CD4-positive, alpha-beta T cell treated with Interleukin-17A for 1 hour (primary cell): ENCODE results near the gene RAB40B.
A peak's percentile ranks its signal among the peaks of the same experiment; 100 is the strongest.

Experiments
- DNase-seq: peaks from one replicate; pipeline ENCODE4 v3.0.0-alpha.2; 2020

The RAB40B gene

DNA sequence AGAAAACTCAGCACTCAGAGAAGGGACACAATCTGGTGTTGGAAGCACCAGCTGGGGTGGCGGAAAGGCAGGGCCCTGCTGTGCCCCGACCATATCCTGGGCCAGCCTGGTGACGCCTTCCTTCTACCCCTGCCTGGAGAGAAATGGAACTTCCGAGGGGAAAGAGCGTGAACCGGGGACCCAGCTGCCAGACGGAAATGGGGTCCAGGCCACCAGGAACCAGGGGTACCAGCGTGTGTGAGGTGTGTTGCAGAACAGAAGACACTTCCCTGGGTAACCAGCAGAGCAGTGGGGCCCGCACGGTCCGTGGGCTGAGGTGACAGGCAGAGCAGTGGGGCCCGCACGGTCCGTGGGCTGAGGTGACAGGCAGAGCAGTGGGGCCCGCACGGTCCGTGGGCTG, 6.8 kb downstream of the RAB40B start:
- no peak for DNase-seq

DNA sequence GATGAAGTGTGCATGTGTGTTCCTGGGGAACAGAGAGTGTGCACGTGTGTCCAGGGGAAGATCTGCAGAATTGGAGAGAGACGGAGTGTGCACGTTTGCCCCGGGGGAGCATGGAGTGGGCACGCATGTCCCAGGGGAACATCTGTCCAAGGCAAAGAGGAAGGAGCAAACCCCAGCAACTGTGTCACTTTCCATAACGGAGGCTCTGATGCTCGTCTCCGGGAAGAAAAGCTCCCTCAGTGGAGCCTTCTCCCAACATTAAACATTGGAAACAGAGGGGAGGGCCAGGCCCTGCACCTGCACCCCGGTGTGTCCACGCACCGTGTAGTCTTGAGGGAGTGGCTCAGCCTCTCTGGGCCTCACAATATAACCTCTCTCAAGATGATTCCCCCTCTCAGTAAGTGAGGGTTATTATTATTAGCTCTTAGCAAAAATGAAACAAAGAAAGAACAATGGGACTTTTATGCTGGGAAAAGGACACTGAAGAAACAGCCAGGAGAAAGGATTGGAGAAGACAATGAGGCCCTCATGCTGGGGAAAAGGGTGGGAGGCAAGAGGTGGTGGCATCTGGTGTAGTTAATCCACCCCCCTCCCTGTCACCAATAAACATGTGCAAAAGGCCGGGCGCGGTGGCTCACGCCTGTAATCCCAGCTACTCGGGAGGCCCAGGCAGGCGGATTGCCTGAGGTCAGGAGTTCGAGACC, 7.6 kb downstream of the RAB40B start:
- DNase-seq = no peak

DNA sequence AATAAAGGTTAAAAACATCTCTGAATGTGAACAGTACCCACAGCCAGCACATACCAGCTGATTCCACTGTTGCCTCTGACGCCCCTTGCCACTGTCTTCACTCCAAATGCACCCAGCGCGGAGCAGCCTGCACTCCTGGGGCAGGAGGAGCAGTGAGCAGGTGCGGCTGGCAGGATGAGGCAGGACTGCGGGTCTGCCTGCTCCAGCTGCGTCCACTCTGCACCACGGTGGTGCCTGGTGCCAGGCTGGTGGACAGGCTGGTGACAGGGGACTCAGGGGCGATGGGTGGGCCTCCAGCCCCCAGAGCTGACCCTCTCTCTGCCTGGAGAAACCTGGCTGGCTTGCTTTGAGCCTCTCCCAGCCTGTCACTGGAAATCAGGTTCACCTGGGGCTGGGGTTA, 9.4 kb downstream of the RAB40B start:
- no peak for DNase-seq

DNA sequence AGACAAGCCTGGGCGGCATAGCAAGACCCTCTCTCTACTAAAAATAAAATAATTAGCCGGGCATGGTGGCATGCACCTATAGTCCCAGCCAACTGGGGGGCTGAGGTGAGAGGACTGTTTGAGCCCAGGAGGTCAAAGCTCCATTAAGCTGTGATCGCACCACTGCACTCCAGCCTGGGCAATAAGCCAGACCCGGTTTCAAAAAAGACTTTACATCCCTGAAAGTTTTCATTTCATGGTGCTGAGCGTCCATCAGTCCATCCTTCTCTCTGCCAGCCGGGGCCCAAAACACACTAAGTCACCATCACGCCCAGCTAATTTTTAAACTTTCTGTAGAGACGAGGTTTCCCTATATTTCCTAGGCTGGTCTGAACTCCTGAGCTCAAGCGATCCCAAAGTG, 10.6 kb downstream of the RAB40B start:
- no peak for DNase-seq

DNA sequence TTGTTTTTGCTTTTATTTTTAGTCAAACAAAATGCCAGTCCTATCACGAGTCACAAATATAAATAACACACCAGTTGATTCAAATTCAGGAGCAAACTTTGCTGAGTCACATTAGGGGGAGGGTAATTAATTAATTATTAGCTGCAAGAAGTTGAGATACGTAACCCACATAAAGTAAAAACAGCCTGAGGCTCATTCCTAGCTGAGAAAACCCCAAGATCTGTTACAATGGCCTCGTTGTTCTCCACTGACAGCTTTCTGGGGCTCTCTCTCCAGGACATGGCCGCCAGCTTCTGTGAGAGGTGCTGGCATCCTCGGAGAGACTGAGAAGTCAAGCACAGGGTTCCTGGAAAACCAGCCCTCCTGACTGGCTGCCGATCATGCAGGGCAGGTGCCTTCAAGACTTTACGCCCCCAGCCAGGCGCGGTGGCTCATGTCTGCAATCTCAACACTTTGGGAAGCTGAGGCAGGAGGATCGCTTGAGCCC, 11.1 kb downstream of the RAB40B start:
- DNase-seq = no peak

DNA sequence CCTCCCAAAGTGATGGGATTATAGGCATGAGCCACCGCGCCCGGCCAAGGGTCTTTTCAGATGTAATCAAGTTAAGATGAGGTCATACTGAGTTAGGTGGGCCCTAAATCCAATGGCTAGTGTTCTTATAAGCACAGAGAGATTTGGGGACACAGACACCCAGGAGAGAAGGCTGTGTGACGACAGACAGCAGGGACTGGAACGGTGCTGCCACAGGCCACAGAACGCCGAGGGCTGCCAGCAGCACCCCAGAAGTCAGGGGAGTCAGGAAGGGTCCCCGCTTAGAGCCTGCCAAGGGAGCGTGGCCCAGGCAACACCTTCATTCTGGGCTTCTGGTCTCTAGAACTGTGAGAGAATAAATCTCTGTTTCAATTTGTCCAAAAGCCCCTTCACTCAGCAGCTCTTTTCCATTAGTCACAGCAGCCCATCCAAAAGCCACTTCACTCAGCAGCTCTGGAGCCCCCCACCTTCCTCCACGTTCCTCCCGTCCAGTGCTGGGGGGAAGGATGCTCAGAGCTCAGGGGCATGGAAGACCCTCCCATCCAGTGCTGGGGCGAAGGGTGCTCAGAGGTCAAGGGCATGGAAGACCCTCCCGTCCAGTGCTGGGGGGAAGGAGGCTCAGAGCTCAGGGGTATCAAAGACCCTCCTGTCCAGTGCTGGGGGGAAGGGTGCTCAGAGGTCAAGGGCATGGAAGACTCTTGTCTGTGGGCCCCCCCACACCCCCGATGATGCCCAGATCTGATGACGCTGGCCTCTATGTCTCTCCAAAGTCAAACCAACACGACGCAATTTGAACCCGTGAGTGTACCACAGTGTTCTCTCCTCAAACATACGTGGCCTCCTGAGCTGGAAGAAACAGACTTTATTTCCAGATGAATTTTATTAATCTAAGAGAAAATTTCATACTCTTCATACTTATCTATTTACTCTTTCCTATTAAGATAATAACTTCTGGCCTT, 11.9 kb downstream of the RAB40B start:
- DNase-seq = no peak

DNA sequence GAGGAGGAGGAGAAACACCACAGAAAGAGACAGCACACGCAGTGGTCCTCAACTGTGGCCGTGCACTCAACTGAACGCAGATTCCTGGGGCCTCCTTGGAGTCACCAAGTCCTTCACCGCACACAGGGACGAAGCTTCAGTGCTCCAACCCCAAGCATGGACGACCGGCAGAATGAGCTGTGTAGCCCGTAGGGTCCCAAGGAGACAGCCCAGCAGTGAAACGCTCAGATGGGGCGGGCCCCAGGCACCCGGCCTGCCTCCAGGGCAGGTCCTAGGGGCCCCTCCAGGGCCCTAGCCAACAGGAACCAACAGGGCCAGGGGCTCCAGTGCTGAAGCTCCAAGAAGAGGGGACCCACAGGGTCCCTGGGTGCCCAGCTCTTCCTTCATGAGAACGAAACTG, 13.2 kb downstream of the RAB40B start:
- no peak for DNase-seq

DNA sequence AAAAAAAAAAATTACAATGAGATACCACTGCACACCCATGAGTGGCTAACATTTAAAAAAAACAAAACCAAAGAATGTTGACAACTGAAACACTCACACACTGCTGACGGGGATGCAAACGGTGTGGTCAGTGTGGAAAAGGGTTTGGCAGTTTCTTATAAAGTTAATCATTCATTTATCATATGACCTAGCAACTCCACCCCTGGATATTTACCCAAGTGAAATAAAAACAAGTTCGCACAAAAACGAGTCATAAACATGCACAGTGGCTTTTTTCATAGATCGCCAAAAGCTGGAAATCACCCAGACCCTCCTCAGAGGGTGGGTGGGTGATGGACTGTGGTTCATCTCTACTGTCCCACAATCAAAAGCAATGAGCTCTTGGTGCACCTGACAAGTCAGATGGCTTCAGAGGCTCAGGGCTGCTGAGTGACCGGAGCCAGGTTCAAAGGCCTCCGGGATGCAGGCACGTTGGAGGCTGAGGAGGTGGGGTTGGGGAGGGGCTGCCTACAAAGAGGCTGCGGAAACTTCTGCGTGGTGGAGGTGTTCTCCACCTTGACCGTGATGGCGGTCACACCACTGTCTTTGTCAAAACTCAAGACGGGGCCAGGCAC, 14.2 kb downstream of the RAB40B start:
- no peak for DNase-seq

DNA sequence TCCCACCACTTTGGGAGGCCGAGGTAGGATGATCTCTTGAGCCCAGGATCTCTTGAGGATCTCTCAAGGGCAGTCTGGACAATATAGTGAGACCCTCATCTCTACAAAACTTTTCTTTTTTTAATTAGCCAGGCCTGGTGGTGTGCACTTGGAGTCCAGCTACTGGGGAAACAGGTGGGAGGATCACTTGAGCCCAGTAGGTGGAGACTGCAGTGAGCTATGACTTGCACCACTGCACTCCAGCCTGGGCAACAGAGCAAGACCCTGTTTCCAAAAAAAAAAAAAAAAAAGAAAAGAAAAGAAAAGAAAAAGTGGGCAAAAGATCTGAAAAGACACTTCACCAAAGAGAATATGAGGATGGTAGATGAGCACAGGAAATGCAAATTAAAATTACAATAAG, 15.0 kb downstream of the RAB40B start:
- no peak for DNase-seq

DNA sequence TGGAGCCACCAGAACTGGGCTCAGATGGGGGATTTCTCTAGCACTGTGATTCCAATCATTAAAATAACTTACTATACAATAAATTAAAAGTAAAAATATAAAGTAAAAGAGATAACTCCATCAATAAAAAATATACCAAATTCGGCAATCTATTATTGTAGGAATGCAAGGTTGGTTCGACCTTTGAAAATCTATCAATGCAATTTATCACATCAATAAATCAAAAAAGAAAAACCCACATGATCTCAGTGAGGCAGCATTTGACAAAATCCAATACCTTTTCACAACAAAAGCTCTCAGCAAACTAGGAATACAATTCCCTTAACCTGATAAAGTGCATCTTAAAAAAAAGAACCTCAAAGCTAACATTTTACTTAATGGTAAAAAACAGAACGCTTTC, 17.0 kb downstream of the RAB40B start:
- no peak for DNase-seq

DNA sequence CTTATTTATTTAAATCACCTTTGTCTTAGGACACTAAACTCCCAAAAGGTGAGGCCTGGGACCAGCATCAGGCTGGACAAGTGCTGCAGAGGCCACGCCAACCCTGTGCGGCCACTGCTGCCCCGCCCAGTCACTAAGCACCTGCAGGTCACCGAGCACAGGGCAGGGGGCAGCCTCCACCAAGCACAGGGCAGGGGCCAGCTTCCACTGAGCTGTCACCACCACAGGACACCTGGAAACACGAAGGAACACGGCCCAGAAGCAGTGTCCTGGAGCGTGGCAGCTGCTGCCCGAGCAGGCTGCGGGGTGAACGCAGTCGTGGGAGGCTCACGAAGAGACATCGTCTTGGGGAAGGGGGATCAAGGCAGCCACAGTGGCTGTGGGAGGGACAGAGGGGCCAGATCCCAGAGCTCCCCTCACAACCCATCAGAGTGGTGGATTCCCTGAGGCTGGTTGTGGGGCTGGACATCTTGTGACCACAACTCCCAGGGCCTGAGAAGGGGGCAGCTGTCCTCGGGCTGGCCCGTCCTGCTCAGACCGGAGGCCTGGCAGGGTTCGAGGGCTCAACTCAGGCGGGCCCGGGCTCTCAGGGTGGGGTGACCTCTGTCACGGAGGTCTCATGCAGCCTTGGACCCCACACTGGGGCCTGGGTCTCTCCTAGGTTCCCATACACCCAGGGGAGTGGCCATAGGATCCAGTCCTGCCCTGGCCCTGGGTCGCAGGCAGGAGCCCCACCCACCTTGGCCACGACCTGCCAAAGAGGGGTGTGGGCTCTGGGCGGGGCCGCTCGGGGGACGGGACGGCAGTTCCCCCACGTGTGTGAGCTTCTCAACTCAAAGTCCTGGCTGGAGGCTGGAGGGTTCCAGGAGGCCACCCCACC, 18.7 kb downstream of the RAB40B start:
- no peak for DNase-seq

DNA sequence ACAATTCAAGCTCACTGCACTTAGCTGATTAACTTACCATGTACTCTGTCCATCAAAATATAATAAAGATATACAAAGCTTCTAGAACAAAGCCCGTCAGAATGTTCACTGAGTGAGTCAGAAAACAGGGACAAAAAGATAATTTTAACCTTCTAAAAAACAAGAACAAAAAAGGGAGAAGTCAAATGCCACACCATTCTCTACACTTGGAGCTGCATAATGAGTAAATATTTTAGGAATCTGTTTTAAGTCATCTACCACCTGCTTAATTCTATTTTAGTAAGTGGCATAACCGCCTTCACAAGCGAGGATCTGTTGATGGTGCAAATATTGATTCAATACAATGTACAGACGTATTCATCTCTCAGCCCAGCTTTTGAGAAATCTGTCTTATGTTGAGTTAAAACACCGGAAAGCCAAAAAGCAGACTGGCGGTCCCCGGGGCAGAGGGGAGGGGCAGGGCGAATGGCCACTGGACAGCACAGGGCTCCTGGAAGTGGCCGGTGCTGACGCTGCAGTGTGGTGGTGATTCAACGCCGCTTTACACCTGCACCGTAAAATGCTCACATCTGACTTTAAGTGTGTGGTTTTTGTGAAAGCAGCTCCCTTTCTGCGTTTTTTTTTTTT, 20.1 kb downstream of the RAB40B start:
- no peak for DNase-seq

DNA sequence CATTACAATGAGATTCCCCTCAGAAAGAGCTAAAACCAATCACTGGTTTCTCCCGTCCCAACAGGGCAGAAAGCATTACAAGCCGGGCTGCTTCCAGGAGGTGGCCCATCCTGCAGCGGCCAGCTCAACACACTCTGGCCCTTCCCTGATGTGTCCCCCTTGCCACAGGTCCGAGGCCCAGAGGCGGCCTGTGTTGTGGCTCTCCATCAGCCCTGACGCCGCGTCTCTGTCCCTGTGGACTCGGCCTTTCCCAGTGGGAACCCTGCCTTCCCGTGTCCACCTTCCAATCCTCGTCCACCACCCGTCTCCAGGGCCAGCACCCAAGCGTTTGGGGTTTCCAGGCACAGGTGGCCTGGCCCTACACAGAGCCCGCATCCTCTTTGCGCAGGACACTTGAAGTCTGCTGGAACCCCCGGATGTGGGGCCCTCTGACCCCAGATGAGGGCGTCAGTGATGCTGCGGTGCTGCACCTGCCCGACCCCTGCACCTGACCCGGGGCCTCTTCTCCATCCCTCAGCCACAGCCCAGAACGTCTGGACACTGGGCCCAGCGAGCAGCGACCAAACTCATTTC, 21.1 kb downstream of the RAB40B start:
- DNase-seq = no peak

DNA sequence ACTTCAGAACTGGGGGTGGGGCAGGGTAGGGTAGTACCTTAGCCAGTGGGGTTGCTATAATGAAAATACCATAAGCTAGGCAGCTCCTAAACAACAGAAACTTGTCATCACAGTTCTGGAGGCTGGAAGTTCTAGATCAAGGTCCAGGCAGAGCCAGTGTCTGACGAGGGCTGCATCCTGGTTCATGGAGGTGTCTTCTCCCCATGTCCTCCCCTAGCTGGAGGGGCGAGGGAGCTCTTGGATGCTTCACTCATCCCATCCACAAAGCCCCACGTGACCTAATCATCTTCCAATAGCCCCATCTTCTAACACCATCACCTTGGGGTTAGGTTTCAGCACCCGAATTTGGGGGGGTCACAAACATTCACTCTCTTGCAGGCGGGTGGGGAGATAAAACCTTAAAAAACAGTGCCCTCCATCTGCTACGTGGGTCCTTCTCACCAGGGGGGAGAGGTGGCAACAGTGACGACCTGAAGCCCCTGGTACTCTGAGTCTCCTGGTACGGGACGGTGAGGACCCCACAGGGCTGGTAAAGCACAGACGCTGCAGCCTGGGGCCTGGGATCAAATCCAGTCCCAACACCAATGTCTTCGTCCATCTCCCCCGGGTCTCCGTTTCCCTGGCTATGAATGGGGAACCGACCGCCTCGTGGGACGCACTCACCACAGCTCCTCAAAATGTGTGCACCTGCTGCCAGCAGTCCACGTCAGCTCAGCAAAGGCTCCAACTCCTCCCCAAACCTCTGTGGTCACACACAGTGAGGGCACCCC, 22.8 kb downstream of the RAB40B start:
- no peak for DNase-seq

DNA sequence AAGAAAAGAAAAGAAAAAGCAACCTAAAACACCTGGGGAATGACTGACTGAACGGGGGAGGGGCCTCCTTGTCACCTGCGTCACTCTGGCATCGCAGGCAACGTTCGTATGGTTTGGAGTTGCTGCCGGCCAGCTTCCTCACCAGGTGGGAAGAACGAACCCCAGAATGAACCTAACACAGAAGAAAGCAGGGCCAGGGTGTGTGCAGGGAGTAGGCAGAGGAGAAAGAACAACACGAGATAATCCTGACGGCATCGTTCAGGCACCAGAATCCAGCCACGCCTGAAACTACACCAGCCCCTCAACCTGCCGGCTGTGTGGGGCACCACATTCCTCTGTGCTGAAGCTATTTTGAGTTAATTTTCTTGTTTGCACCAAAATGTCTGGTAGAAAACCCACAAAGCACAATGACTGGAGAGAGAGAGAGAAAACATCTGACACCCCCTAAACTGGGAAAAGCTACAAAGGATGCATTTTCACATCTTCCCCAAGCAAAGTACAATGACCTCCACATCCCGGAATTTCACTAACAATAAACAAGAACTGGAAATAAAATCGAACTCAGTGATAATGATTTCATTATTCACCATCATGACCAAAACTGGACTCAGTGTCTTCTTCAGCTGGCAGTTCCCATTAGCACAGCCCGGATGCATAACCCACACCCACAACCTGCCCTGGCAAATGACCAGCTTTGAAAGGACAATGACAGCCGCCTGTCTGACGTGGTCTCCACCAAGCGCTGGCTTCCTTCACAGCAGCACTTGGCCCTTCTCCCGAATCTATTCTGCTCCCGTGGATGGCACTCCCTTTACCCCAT, 23.6 kb downstream of the RAB40B start:
- DNase-seq = no peak

DNA sequence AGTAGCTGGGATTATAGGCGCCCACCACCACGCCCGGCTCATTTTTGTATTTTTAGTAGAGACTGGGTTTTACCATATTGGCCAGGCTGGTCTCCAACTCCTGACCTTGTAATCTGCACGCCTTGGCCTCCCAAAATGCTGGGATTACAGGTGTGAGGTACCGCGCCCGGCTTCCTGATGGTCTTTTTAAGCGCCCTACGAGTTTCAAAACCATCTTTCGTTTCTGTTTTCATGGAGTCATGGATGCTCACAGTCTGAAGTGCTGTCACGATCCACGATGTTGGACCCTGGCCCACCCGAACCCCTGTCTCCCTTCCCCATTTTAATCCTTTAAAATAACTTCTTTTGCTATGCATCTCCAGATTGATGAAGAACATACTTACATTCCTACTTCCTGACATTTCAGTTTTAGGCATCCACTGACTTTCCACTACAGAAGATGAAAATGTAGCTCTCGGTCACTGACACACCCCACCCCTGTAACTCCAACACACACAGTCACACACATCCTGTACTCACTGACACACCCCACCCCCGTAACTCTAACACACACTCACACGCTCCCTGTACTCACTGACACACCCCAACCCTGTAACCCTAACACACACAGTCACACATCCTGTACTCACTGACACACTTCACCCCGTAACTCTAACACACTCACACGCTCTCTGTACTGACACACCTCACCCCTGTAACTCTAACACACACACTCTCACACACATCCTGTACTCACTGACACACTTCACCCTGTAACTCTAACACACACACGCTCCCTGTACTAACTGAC, 27.6 kb downstream of the RAB40B start:
- no peak for DNase-seq

DNA sequence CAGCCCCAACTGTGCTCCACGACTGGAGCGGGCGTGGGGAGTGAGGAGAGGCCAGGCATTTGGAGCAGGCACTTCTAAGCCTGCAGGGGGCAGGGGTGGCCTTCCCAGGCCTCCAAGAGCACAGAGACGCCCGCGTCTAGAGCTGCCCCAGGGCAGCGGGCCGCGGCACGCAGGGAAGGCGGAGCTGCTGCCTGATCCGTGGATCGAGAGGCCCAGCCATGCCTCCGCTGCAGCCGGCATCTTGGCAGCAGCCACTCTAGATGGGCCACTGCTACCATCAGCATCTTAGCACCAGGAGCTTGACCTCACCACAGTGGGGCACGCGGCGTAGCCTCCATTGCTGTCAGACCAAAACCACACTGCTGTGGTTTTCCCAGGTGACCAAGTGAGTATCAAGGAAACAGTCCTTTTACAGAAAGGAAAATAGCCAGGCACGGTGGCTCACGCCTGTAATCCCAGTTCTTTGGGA, 29.8 kb downstream of the RAB40B start:
- DNase-seq = peak; percentile 32

DNA sequence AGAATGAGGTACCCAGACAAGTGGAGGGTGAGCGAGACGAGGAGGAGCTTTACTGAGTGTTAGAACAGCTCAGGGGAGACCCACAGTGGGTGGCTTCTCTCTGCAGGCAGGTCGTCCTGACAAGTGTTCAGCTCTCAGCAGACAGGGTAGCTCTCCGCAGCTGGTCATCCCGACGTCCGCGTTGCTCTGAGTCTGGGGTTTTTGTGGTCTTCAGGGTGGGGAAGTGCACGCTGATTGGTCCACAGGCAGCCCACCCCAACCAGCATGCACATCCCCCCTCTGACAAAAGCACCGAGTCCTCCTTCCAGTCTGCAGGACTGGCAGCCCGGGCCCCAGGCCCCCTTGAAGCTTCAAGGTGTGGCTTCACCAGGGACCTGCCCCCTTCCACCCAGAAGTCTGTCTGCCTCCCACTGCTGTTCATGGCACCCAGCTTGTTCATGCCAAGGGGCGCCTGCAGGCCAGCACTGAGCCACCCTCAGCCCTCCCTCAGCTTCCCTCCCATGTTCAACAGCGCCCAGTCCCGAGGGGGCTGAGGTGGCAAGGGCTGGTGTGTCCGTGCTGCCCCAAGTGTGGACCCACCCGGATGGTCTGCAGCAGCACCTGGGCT, 30.4 kb downstream of the RAB40B start:
- DNase-seq = no peak

DNA sequence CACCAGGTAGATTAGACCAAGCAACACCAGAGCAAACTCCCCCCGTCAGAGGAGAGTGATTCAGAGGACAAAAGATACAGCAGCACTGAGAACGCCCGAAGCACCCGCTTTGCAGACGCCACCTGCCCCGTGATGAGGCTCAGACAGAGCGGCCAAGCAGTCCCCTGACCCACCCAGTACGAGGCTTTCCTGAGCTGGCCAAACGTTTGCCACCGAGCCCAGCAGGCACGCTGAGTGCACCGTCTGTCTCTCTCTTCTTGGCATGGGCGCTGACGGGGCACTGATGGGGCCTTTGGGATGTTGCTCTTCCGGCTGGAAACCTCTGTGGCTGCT, 30.9 kb downstream of the RAB40B start:
- no peak for DNase-seq
